Neural cell (in vitro differentiated cells): ENCODE results near the gene WFIKKN1. TPM values are rescaled to one million over a fixed set of nuclear protein-coding genes. Genes with fewer than 3 reads are reported as not detected.

Experiments
- H2AFZ ChIP-seq: fragments of 200-600, 300-800 bp; sonication (generic), shearing (Covaris generic); 2 replicates; pipeline ENCODE4 v1.6.0; 2014; ENCODE audit warnings: low read depth, mild to moderate bottlenecking, antibody characterized with exemption, low read length, moderate library complexity
- H3F3A ChIP-seq: fragments of 200-600 bp; shearing (Covaris generic); 2 replicates; pipeline ENCODE4 v1.6.1; 2016; ENCODE audit warnings: mild to moderate bottlenecking, moderate library complexity, mixed read lengths, antibody characterized with exemption, low read length; ENCODE audit not compliant: insufficient read depth, poor library complexity, severe bottlenecking
- H3K27ac ChIP-seq: fragments of 200-600, 300-800 bp; sonication (generic), shearing (Covaris generic); 2 replicates; pipeline ENCODE4 v1.5.1; 2014; ENCODE audit warnings: mild to moderate bottlenecking, low read length, moderate library complexity
- H3K27me3 ChIP-seq: fragments of 300-800, 200-600 bp; sonication (generic), shearing (Covaris generic); 2 replicates; pipeline ENCODE4 v1.6.0; 2014; ENCODE audit warnings: mild to moderate bottlenecking, low read depth, low read length, moderate library complexity; ENCODE audit not compliant: insufficient read depth
- H3K36me3 ChIP-seq: fragments of 300-800, 200-600 bp; sonication (generic), shearing (Covaris generic); 2 replicates; pipeline ENCODE4 v1.5.1; 2014; ENCODE audit warnings: mild to moderate bottlenecking, antibody characterized with exemption, low read length, moderate library complexity; ENCODE audit not compliant: insufficient read depth
- H3K4me2 ChIP-seq: fragments of 300-800, 200-600 bp; sonication (generic), shearing (Covaris generic); 2 replicates; pipeline ENCODE4 v1.6.0; 2014; ENCODE audit warnings: mild to moderate bottlenecking, low read length
- H3K4me3 ChIP-seq: fragments of 300-800, 200-600 bp; sonication (generic), shearing (Covaris generic); 2 replicates; pipeline ENCODE4 v1.5.1; 2014; ENCODE audit warnings: mild to moderate bottlenecking, low read length, moderate library complexity
- H3K79me2 ChIP-seq: fragments of 200-600 bp; shearing (Covaris generic); replicated peaks from 2 replicates; pipeline ENCODE4 v1.6.0; 2014; ENCODE audit warnings: mild to moderate bottlenecking, low read length, moderate library complexity; ENCODE audit not compliant: insufficient read depth
- H3K9ac ChIP-seq: fragments of 300-800, 200-600 bp; sonication (generic), shearing (Covaris generic); 2 replicates; pipeline ENCODE4 v1.6.1; 2016; ENCODE audit warnings: mild to moderate bottlenecking, low read length, mixed read lengths
- H3K9me2 ChIP-seq: fragments of 200-600 bp; shearing (Covaris generic); 2 replicates; pipeline ENCODE4 v1.6.1; 2016; ENCODE audit warnings: mild to moderate bottlenecking, low read length, mixed read lengths; ENCODE audit not compliant: insufficient read depth
- H3K9me3 ChIP-seq: fragments of 200-600, 300-800 bp; sonication (generic), shearing (Covaris generic); 2 replicates; pipeline ENCODE4 v1.6.1; 2016; ENCODE audit warnings: mild to moderate bottlenecking, mixed run types, low read length, moderate library complexity, mixed read lengths
- H4K20me1 ChIP-seq: fragments of 200-600 bp; shearing (Covaris generic); 2 replicates; pipeline ENCODE4 v1.6.1; 2016; ENCODE audit warnings: mild to moderate bottlenecking, mixed run types; ENCODE audit not compliant: insufficient read depth
- EP300 ChIP-seq: fragments of 450-650 bp; conservative IDR thresholded peaks from 2 replicates; pipeline ENCODE4 v1.6.1; 2014; ENCODE audit warnings: antibody characterized with exemption, mild to moderate bottlenecking, moderate library complexity; ENCODE audit not compliant: poor library complexity, severe bottlenecking
- EZH2 ChIP-seq: fragments of 200-600, 300-800 bp; shearing (Covaris generic), sonication (generic); IDR thresholded peaks from 2 replicates; pipeline ENCODE4 v1.6.1; 2014; ENCODE audit warnings: antibody characterized with exemption, low read length, borderline replicate concordance, mild to moderate bottlenecking; ENCODE audit not compliant: insufficient read depth, poor library complexity, severe bottlenecking
- MXI1 ChIP-seq: fragments of 450-650 bp; conservative IDR thresholded peaks from 2 replicates; pipeline ENCODE4 v1.6.1; 2014; ENCODE audit warnings: antibody characterized with exemption, mild to moderate bottlenecking; ENCODE audit not compliant: poor library complexity, severe bottlenecking
- POLR2AphosphoS5 ChIP-seq: IDR thresholded peaks from 2 replicates; pipeline ENCODE4 v1.6.1; 2012
- RAD21 ChIP-seq: fragments of 450-650 bp; conservative IDR thresholded peaks from 2 replicates; pipeline ENCODE4 v1.6.1; 2014; ENCODE audit warnings: antibody characterized with exemption, mild to moderate bottlenecking, moderate library complexity
- REST ChIP-seq: IDR thresholded peaks from 2 replicates; pipeline ENCODE4 v1.6.1; 2012; ENCODE audit warnings: borderline replicate concordance
- SMC3 ChIP-seq: fragments of 450-650 bp; conservative IDR thresholded peaks from 2 replicates; pipeline ENCODE4 v1.6.1; 2014; ENCODE audit warnings: antibody characterized with exemption, mild to moderate bottlenecking, moderate library complexity; ENCODE audit not compliant: poor library complexity
- TAF1 ChIP-seq: IDR thresholded peaks from 2 replicates; pipeline ENCODE4 v1.6.1; 2012; ENCODE audit warnings: low read depth
- polyA plus RNA-seq: library from polyadenylated mRNA; depleted of rRNA; stranded (reverse); fragments of >200 nt; gene quantifications from 2 replicates; pipeline ENCODE4 v1.2.3, GENCODE V29; 2014
- TF ChIP-seq, protein P1 (sequence below): fragments of 450-650 bp; IDR thresholded peaks from 2 replicates; pipeline ENCODE4 v1.5.1; 2014; ENCODE audit warnings: antibody characterized with exemption, mild to moderate bottlenecking, moderate library complexity; ENCODE audit not compliant: poor library complexity, severe bottlenecking

The WFIKKN1 gene
- polyA plus RNA-seq, 1 donor from 2014 or later, result 0.43 TPM

GRCh38 chr16:648781-649589 lies 18.2 kb downstream of the WFIKKN1 start, which contains the start of gene WDR90:
Gene WDR90, plus strand, starts transcription at chr16:649365. Its CDS starts 52 bp downstream, at chr16:649417.
- TF ChIP-seq TAF1, result no peak
- TF ChIP-seq POLR2AphosphoS5, result peak; percentile 79
- TF ChIP-seq RAD21, result no peak
- TF ChIP-seq, protein P1, sequence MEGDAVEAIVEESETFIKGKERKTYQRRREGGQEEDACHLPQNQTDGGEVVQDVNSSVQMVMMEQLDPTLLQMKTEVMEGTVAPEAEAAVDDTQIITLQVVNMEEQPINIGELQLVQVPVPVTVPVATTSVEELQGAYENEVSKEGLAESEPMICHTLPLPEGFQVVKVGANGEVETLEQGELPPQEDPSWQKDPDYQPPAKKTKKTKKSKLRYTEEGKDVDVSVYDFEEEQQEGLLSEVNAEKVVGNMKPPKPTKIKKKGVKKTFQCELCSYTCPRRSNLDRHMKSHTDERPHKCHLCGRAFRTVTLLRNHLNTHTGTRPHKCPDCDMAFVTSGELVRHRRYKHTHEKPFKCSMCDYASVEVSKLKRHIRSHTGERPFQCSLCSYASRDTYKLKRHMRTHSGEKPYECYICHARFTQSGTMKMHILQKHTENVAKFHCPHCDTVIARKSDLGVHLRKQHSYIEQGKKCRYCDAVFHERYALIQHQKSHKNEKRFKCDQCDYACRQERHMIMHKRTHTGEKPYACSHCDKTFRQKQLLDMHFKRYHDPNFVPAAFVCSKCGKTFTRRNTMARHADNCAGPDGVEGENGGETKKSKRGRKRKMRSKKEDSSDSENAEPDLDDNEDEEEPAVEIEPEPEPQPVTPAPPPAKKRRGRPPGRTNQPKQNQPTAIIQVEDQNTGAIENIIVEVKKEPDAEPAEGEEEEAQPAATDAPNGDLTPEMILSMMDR, result peak; percentile 11
- peak; percentile 52 for TF ChIP-seq EP300
- TF ChIP-seq MXI1, result peak; percentile 99
- no peak for TF ChIP-seq REST
- TF ChIP-seq EZH2, result no peak
- no peak for TF ChIP-seq SMC3
- no peaks in the 10 kb centered on the region for H3K36me3 ChIP-seq
- peak within 1 kb of the TSS; percentile 77 for H3K27ac ChIP-seq
- H3K79me2 ChIP-seq, result no peaks in the 10 kb centered on the region
- H3K9me2 ChIP-seq, result no peaks in the 10 kb centered on the region
- H2AFZ ChIP-seq, result peak within 1 kb of the TSS; percentile 45
- peak within 1 kb of the TSS; percentile 95 for H3K4me2 ChIP-seq
- peak within 1 kb of the TSS; percentile 91 for H3K4me3 ChIP-seq
- H3K9me3 ChIP-seq, result no peaks in the 10 kb centered on the region
- H3K27me3 ChIP-seq, result no peaks in the 10 kb centered on the region
- peak within 1 kb of the TSS; percentile 89 for H3K9ac ChIP-seq
- no peaks in the 10 kb centered on the region for H3F3A ChIP-seq
- H4K20me1 ChIP-seq, result no peaks in the 10 kb centered on the region

- Histone ChIP-seq H3K9me2 (no peaks in the 10 kb centered on the region), H3K9me3 (no peaks in the 10 kb centered on the region), H3K36me3 (no peaks in the 10 kb centered on the region), H3F3A (no peaks in the 10 kb centered on the region), H3K4me3 (peak overlapping the region; percentile 91), H3K79me2 (no peaks in the 10 kb centered on the region), H3K27me3 (no peaks in the 10 kb centered on the region), H3K9ac (peak overlapping the region; percentile 89), H3K4me2 (no peak overlapping the region), H4K20me1 (no peaks in the 10 kb centered on the region), H2AFZ (no peak overlapping the region), H3K27ac (no peak overlapping the region)
- TF ChIP-seq RAD21 (no peak), TAF1 (no peak), EP300 (no peak), POLR2AphosphoS5 (no peak), MXI1 (no peak), SMC3 (no peak), REST (no peak), EZH2 (no peak)
- TF ChIP-seq, protein P1, result no peak
These were observed 18.8 kb downstream of the WFIKKN1 start for GRCh38 chr16:649631-650030.
